VCaP (cell line): ENCODE measurements around the gene SMYD2.

ENCODE experiments used
- H3K27ac ChIP-seq: fragments of 450-650 bp; 2 replicates; pipeline ENCODE4 v1.5.1; 2017
- CTCF ChIP-seq: fragments of 450-650 bp; conservative IDR thresholded peaks from 2 replicates; pipeline ENCODE4 v1.5.1; 2017; ENCODE audit warnings: mild to moderate bottlenecking, moderate library complexity

The SMYD2 gene

GRCh38 chr1:214261206-214262123 lies 19.5 kb upstream of the SMYD2 start:
- TF ChIP-seq CTCF, result peak; percentile 97
- H3K27ac ChIP-seq, result no peak overlapping the region

- TF ChIP-seq CTCF, result no peak
- no peak overlapping the region for H3K27ac ChIP-seq
Measured at GRCh38 chr1:214264196-214264595, 16.8 kb upstream of the SMYD2 start.

- TF ChIP-seq CTCF, result no peak
- H3K27ac ChIP-seq, result no peak overlapping the region
Measured at GRCh38 chr1:214264976-214265375, 16.0 kb upstream of the SMYD2 start.

GRCh38 chr1:214270097-214270650 lies 10.8 kb upstream of the SMYD2 start:
- H3K27ac ChIP-seq, result no peak overlapping the region
- no peak for TF ChIP-seq CTCF

- H3K27ac ChIP-seq, result no peak overlapping the region
- TF ChIP-seq CTCF, result no peak
Measured at GRCh38 chr1:214271174-214271858, 9.6 kb upstream of the SMYD2 start.

- no peak overlapping the region for H3K27ac ChIP-seq
- no peak for TF ChIP-seq CTCF
Measured at GRCh38 chr1:214271995-214272731, 8.8 kb upstream of the SMYD2 start.
